ENCODE results near the gene TIGD3. TPM values are rescaled to one million over a fixed set of nuclear protein-coding genes. Genes with fewer than 3 reads are reported as not detected.

Gene TIGD3
- total and polyA plus RNA-seq, 2 of the 13 experiments (the other 11 are each of a cell fraction or from before 2014, with no cell fraction given), result 0.49 to 4.9 TPM

DNA sequence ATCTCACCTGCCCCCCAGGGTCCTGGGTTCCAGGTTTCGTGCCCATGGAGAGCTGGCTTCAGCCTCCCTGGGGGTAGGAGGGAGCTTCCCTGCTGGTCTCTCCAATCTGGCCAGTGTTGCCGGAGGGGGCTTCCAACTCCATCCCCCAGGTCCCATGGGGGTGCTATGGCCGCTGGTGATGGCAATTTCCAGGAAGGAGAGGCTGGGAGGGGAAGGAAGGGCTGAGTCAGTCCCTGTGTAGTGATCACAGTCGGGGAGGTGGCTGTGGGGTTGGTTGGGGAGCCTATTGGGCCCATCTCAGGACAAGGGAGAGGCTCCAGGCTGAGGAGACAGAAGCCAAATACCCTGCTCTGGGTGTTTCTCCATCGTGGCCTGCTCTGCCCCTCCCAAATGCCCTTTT is 45.5 kb upstream of the TIGD3 start:
- DNase-seq (ENCODE audit: low spot score) (no peak), ATAC-seq (no peak), FAIRE-seq (no peak)
- Histone ChIP-seq H3K79me2 (ENCODE audit: insufficient read depth, low read length) (no peaks in the 10 kb centered on the region), H3K27me3 (ENCODE audit: control insufficient read depth in 1 of 2, insufficient read depth in 2 of 2, low read length in 2 of 2) (no peaks in the 10 kb centered on the region), H3K27ac (ENCODE audit: extremely low read length, insufficient read depth, low read length) (no peak overlapping the region), H4K20me1 (ENCODE audit: insufficient read depth, low read length) (no peaks in the 10 kb centered on the region), H3K9ac (ENCODE audit: insufficient read depth, low read depth, low read length) (no peak overlapping the region), H3K4me3 (replicated peaks in 1 of 3; ENCODE audit: insufficient read depth in 1 of 3, low read depth in 2 of 3, low read length in 3 of 3) (no peak overlapping the region), H2AFZ (ENCODE audit: low read length) (no peak overlapping the region), H3K9me3 (ENCODE audit: low read length) (no peaks in the 10 kb centered on the region), H3K4me1 (ENCODE audit: insufficient read depth, low read length) (peaks cover 85% of the 10 kb centered on the region), H3K4me2 (ENCODE audit: low read depth, low read length) (no peak overlapping the region), H3K36me3 (replicated peaks in 1 of 2; ENCODE audit: control insufficient read depth in 1 of 2, insufficient read depth in 2 of 2, low read length in 2 of 2) (no peaks in the 10 kb centered on the region)
- BruUV-seq (replicated peaks), result no TSS peak
- ChIA-PET POLR2A (interaction anchor here (0.5 to 1.5 kb wide), 3 partner anchors 17 to 143 kb away, joined by 3 to 5 read pairs (median 4); partner anchors contain the start of gene DPF2), CTCF (ENCODE audit: low intra/inter-chr PET ratio, low total read pairs) (no interaction called here)
- WGBS (ENCODE audit: low lambda C conversion rate), result 88% methylated on average over 4 of the region's 5 CpGs
- intact Hi-C loops (cut with micrococcal nuclease; ENCODE audit: unreplicated experiment) (no loop called here), in situ Hi-C loops (cut with HindIII; ENCODE audit: extremely low pct_ligation_motif_present, low pct_unique_long_range_greater_than_20kb) (no loop called here)
- no peak for TF ChIP-seq NFKBIZ (CRISPR knock-in tag; IDR thresholded peaks at IDR 0.05)
- TF ChIP-seq ZC3H13 (CRISPR knock-in tag; IDR thresholded peaks at IDR 0.05), result no peak
- TF ChIP-seq, protein P1, sequence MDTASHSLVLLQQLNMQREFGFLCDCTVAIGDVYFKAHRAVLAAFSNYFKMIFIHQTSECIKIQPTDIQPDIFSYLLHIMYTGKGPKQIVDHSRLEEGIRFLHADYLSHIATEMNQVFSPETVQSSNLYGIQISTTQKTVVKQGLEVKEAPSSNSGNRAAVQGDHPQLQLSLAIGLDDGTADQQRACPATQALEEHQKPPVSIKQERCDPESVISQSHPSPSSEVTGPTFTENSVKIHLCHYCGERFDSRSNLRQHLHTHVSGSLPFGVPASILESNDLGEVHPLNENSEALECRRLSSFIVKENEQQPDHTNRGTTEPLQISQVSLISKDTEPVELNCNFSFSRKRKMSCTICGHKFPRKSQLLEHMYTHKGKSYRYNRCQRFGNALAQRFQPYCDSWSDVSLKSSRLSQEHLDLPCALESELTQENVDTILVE (CRISPR knock-in tag; IDR thresholded peaks at IDR 0.05), result no peak
- no peak for TF ChIP-seq ZNF24 (IDR thresholded peaks at IDR 0.05)
- TF ChIP-seq, protein P2, sequence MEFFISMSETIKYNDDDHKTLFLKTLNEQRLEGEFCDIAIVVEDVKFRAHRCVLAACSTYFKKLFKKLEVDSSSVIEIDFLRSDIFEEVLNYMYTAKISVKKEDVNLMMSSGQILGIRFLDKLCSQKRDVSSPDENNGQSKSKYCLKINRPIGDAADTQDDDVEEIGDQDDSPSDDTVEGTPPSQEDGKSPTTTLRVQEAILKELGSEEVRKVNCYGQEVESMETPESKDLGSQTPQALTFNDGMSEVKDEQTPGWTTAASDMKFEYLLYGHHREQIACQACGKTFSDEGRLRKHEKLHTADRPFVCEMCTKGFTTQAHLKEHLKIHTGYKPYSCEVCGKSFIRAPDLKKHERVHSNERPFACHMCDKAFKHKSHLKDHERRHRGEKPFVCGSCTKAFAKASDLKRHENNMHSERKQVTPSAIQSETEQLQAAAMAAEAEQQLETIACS (CRISPR knock-in tag; IDR thresholded peaks at IDR 0.05), result no peak
- TF ChIP-seq, protein P3, sequence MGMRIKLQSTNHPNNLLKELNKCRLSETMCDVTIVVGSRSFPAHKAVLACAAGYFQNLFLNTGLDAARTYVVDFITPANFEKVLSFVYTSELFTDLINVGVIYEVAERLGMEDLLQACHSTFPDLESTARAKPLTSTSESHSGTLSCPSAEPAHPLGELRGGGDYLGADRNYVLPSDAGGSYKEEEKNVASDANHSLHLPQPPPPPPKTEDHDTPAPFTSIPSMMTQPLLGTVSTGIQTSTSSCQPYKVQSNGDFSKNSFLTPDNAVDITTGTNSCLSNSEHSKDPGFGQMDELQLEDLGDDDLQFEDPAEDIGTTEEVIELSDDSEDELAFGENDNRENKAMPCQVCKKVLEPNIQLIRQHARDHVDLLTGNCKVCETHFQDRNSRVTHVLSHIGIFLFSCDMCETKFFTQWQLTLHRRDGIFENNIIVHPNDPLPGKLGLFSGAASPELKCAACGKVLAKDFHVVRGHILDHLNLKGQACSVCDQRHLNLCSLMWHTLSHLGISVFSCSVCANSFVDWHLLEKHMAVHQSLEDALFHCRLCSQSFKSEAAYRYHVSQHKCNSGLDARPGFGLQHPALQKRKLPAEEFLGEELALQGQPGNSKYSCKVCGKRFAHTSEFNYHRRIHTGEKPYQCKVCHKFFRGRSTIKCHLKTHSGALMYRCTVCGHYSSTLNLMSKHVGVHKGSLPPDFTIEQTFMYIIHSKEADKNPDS (CRISPR knock-in tag; IDR thresholded peaks at IDR 0.05), result no peak
- TF ChIP-seq MTF1 (CRISPR knock-in tag; IDR thresholded peaks at IDR 0.05), result no peak
- no peak for TF ChIP-seq FOXP1 (IDR thresholded peaks at IDR 0.05)
- TF ChIP-seq FOXP1 (CRISPR knock-in tag; IDR thresholded peaks at IDR 0.05), result no peak
- no peak for TF ChIP-seq ZNF589 (CRISPR knock-in tag; conservative IDR thresholded peaks at IDR 0.05)
- no peak for TF ChIP-seq ZFP37 (CRISPR knock-in tag; IDR thresholded peaks at IDR 0.05; ENCODE audit: borderline replicate concordance)
- TF ChIP-seq, protein P4, sequence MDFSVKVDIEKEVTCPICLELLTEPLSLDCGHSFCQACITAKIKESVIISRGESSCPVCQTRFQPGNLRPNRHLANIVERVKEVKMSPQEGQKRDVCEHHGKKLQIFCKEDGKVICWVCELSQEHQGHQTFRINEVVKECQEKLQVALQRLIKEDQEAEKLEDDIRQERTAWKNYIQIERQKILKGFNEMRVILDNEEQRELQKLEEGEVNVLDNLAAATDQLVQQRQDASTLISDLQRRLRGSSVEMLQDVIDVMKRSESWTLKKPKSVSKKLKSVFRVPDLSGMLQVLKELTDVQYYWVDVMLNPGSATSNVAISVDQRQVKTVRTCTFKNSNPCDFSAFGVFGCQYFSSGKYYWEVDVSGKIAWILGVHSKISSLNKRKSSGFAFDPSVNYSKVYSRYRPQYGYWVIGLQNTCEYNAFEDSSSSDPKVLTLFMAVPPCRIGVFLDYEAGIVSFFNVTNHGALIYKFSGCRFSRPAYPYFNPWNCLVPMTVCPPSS (IDR thresholded peaks at IDR 0.05), result no peak
- TF ChIP-seq, protein P5, sequence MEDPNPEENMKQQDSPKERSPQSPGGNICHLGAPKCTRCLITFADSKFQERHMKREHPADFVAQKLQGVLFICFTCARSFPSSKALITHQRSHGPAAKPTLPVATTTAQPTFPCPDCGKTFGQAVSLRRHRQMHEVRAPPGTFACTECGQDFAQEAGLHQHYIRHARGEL (CRISPR knock-in tag; IDR thresholded peaks at IDR 0.05), result no peak
- no peak for TF ChIP-seq PHB2 (IDR thresholded peaks at IDR 0.05; ENCODE audit: partially characterized antibody)
- TF ChIP-seq, protein P6, sequence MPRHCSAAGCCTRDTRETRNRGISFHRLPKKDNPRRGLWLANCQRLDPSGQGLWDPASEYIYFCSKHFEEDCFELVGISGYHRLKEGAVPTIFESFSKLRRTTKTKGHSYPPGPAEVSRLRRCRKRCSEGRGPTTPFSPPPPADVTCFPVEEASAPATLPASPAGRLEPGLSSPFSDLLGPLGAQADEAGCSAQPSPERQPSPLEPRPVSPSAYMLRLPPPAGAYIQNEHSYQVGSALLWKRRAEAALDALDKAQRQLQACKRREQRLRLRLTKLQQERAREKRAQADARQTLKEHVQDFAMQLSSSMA (CRISPR knock-in tag; IDR thresholded peaks at IDR 0.05), result no peak
- TF ChIP-seq ZNF577 (CRISPR knock-in tag; IDR thresholded peaks at IDR 0.05; ENCODE audit: borderline replicate concordance, low read depth), result no peak
- no peak for TF ChIP-seq ZBTB7A (CRISPR knock-in tag; IDR thresholded peaks at IDR 0.05)
